ENCODE data around the gene ARVCF.

Gene ARVCF

DNA sequence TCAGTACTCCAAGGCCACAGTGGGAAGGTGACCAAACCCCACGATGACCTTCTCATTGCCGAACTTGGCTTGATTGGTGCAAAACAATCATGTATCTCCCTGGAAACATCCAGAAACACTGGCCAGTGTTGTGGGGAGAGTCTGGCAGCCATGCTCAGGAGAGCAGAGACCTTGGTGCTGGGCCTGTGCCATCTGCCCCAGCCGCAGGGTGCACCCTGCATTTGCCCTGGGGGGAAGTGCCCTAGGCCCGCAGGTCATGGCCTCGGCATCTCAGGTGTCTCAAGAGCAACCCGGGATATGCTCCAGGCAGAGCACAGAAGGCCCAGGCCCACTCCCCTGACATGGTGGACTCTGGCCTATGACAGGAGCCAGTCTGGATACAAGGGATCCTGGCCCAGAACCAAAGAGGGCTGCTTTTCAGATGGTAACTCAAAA lies 23.7 kb downstream of the ARVCF start (continued):
- TF ChIP-seq, protein P1, sequence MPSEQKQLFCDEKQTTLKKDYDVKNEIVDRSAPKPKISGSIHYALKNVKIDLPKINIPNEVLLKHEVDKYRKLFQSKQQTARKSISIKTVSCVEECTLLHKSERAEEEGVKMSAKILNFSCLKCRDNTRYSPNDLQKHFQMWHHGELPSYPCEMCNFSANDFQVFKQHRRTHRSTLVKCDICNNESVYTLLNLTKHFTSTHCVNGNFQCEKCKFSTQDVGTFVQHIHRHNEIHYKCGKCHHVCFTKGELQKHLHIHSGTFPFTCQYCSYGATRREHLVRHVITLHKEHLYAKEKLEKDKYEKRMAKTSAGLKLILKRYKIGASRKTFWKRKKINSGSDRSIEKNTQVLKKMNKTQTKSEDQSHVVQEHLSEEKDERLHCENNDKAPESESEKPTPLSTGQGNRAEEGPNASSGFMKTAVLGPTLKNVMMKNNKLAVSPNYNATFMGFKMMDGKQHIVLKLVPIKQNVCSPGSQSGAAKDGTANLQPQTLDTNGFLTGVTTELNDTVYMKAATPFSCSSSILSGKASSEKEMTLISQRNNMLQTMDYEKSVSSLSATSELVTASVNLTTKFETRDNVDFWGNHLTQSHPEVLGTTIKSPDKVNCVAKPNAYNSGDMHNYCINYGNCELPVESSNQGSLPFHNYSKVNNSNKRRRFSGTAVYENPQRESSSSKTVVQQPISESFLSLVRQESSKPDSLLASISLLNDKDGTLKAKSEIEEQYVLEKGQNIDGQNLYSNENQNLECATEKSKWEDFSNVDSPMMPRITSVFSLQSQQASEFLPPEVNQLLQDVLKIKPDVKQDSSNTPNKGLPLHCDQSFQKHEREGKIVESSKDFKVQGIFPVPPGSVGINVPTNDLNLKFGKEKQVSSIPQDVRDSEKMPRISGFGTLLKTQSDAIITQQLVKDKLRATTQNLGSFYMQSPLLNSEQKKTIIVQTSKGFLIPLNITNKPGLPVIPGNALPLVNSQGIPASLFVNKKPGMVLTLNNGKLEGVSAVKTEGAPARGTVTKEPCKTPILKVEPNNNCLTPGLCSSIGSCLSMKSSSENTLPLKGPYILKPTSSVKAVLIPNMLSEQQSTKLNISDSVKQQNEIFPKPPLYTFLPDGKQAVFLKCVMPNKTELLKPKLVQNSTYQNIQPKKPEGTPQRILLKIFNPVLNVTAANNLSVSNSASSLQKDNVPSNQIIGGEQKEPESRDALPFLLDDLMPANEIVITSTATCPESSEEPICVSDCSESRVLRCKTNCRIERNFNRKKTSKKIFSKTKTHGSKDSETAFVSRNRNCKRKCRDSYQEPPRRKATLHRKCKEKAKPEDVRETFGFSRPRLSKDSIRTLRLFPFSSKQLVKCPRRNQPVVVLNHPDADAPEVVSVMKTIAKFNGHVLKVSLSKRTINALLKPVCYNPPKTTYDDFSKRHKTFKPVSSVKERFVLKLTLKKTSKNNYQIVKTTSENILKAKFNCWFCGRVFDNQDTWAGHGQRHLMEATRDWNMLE (tag by site-specific recombination; conservative IDR thresholded peaks at IDR 0.05; ENCODE audit: low read depth), result no peak
- TF ChIP-seq SP2 (tag by site-specific recombination; IDR thresholded peaks at IDR 0.05) (no peak), ZNF311 (tag by site-specific recombination; IDR thresholded peaks at IDR 0.05; ENCODE audit: borderline replicate concordance) (no peak), ZNF157 (tag by site-specific recombination; IDR thresholded peaks at IDR 0.05) (no peak), ZNF121 (tag by site-specific recombination; IDR thresholded peaks at IDR 0.05) (no peak), ZNF366 (tag by site-specific recombination; conservative IDR thresholded peaks at IDR 0.05) (no peak), ZNF146 (tag by site-specific recombination; IDR thresholded peaks at IDR 0.05) (no peak)

GRCh38 chr22:19992481-19992911 lies 24.1 kb downstream of the ARVCF start:
- ChIA-PET CTCF (no interaction called here), POLR2A (no interaction called here)
- Histone ChIP-seq H3K9me3 (ENCODE audit: control insufficient read depth, insufficient read depth, low read depth, low read length) (no peaks in the 10 kb centered on the region), H3K4me3 (ENCODE audit: low read depth, low read length) (no peak overlapping the region), H3K36me3 (ENCODE audit: control insufficient read depth in 2 of 2, insufficient read depth in 1 of 2, low read length in 2 of 2) (no peaks in the 10 kb centered on the region), H3K4me1 (ENCODE audit: control insufficient read depth, insufficient read depth, low read length) (no peaks in the 10 kb centered on the region), H3K27ac (ENCODE audit: extremely low read depth, low read depth, low read length) (no peak overlapping the region)
- TF ChIP-seq ZNF561 (tag by site-specific recombination; IDR thresholded peaks at IDR 0.05; ENCODE audit: borderline replicate concordance), result no peak
- TF ChIP-seq, protein P2, sequence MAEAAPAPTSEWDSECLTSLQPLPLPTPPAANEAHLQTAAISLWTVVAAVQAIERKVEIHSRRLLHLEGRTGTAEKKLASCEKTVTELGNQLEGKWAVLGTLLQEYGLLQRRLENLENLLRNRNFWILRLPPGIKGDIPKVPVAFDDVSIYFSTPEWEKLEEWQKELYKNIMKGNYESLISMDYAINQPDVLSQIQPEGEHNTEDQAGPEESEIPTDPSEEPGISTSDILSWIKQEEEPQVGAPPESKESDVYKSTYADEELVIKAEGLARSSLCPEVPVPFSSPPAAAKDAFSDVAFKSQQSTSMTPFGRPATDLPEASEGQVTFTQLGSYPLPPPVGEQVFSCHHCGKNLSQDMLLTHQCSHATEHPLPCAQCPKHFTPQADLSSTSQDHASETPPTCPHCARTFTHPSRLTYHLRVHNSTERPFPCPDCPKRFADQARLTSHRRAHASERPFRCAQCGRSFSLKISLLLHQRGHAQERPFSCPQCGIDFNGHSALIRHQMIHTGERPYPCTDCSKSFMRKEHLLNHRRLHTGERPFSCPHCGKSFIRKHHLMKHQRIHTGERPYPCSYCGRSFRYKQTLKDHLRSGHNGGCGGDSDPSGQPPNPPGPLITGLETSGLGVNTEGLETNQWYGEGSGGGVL (tag by site-specific recombination; IDR thresholded peaks at IDR 0.05), result no peak
- TF ChIP-seq ZNF560 (tag by site-specific recombination; IDR thresholded peaks at IDR 0.05; ENCODE audit: borderline replicate concordance), result no peak
- TF ChIP-seq ZNF529 (tag by site-specific recombination; IDR thresholded peaks at IDR 0.05; ENCODE audit: insufficient replicate concordance), result no peak
- TF ChIP-seq ZNF48 (tag by site-specific recombination; IDR thresholded peaks at IDR 0.05), result no peak
- TF ChIP-seq GFI1B (tag by site-specific recombination; IDR thresholded peaks at IDR 0.05), result no peak
- no peak for TF ChIP-seq ELK4 (IDR thresholded peaks at IDR 0.05; ENCODE audit: borderline replicate concordance, low read depth, low read length)
- TF ChIP-seq ZFP3 (tag by site-specific recombination; IDR thresholded peaks at IDR 0.05; ENCODE audit: low read depth), result no peak
- no peak for TF ChIP-seq ZNF341 (tag by site-specific recombination; IDR thresholded peaks at IDR 0.05; ENCODE audit: low read depth)
- TF ChIP-seq RBAK (tag by site-specific recombination; IDR thresholded peaks at IDR 0.05), result no peak
- TF ChIP-seq ZSCAN23 (tag by site-specific recombination; IDR thresholded peaks at IDR 0.05), result no peak
- TF ChIP-seq ZNF19 (tag by site-specific recombination; IDR thresholded peaks at IDR 0.05; ENCODE audit: low read depth), result no peak
- TF ChIP-seq ZNF707 (tag by site-specific recombination; IDR thresholded peaks at IDR 0.05), result no peak
- TF ChIP-seq ZNF169 (tag by site-specific recombination; IDR thresholded peaks at IDR 0.05), result no peak
